Stimulated activated CD4-positive, alpha-beta T cell treated with anti-CD3 and anti-CD28 coated beads, Interleukin-1b, Interleukin-23, amount 100 ng/mL, for 1 hour (primary cell): ENCODE measurements around the gene NRCAM.

Experiments
- DNase-seq, 2 donors: peaks; one replicate each; pipeline ENCODE4 v3.0.0-alpha.2; 2020; ENCODE audit warnings: low read depth in 2 of 2

The NRCAM gene

DNA sequence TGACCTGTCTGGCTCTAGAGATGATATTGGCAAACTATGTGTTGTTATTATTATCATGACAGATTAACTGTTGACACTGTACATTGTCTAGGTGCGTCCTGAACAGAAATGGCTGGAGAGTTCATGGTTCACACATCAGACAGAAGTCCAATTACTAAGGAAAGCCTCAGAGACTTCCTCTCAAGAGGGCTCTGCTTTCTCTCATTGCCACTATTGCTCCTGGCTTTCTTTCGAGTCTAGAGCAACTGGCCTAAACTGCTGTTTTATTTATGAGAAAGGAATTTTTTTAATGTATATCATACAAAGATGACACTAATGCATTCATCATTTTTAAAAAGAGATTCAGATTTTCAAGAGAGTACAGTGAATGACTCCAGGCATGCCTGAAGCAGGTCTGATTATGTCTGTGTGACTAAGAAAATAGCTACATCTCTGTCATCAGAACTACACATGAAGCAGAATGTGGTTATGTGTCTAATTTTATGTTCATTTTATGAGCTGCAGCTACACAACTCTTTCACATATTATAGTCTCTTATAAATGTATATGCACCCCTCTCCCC lies 30.4 kb downstream of the NRCAM start:
- no peak for DNase-seq

GRCh38 chr7:108424013-108424412 lies 32.2 kb downstream of the NRCAM start:
- DNase-seq = no peak

DNA sequence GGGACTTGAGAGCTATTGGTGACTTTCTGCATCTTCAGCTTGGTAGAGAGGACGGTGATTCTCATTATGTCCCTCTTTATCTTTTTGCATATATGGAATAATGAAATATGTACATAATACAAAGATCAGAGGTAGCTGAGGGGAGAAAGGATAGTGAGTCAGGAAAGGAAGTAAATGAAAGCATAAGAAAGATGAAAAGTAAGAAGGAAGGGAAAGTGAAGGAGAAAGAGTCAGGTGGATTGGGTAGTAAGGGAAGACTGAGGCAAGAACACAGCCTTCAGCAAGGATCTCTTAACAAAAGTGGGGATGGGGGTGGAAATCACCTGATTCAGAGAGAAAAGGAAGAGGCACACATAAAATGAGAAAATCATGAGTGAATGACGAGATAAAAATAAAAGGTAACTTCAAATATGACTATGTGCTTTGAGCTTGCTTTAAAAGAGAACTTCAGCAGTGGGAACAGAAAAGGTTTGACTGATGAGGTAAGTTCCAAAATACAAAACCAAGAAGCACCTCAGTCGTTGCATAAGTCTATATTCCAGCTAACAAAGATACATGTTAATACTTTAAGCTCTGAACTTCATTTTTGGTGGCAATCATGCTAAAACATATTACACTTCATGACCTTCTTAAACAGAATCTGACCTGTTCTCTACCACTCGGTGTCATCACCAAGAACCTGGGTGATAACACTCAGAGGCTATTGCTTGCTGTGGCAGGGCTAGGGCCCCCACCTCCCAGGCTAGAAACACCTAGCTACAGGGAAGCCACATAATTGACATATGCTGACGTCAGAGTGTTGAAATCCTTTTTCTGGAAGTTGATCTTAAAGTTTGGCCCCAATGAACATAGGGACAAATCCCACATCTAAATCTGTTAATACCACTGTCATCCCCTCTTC lies 32.9 kb downstream of the NRCAM start:
- no peak for DNase-seq

GRCh38 chr7:108421720-108422331 lies 34.4 kb downstream of the NRCAM start:
- no peak for DNase-seq

DNA sequence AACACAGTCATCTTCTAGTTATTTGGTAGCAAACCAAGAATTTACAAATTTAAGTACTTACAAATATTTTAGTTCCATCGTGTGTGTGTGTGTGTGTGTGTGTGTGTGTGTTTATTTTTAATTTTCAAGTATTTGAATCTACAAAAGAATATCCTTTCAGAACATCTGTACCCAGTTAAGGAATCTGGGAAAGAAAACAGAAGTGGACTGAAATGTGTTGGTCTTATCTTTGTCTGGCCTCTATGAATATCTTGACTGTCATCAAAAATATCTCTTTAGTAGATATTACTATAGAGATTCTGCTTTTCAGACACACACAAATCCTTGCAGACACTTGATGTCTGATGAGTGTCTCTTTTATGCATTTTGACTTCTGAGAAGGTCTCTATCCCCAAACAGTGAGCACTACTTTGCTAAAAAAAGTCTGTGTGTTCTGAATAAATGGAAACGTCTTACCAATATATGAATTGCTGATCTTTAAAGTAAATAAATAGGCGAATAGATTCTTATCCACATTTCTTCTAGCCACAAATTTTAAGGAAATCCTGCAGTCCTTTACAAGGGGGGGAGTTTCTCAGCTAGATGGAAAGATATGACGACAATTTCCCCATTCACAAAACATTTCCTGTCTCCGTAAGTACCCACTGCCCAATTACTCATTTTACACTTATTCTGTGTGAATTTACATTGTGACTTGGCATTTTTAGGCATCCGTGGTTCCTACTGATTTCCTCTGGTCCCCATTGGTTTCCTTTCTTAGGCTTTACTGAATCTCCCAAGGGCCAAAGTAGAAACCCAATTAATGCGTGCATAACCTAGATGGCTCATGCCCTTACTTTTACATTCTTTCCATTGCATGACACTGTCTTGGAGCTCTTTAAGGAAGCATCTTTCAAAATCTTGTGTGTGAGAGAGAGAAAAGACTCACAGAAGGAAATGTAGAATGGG lies 36.0 kb downstream of the NRCAM start:
- DNase-seq = no peak

DNA sequence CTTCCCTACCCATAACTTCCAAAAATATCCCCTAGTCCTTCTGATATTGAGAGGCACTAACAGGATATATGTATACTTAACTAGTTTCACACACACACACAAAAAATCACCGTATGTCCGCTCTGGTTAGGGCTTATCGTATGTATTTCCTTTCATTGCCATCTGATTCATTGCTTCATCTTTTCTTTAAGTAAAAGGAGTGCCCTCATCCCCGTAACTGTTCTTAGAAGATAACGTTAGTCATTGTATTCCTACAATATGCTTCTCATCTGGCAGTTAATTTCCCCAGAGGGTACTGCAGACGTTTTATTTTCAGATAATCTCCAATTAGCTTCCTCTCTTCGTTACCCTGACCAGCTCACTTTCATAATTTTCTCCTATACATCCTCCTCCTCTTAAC lies 37.3 kb downstream of the NRCAM start:
- DNase-seq = no peak

DNA sequence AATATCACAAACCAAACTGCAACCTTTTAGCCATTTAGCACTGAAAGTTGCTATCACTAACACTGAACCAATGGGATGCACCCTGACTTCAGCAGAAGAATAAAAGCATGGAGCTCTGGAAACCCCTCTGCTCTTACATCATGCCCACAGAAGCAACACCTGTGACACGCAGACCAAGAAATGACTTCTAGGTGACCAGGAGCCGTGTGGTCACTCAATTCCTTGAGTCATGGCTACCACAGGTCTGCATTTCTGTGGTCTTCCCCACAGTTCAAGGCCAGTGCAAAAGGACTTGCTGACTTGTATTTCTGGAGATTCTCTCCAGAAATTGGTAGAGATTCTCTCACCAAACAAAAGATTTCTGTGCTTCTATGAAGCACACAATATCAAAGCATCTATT lies 38.3 kb downstream of the NRCAM start:
- no peak for DNase-seq

- DNase-seq = no peak
Observed at GRCh38 chr7:108417144-108417543, 39.1 kb downstream of the NRCAM start.

DNA sequence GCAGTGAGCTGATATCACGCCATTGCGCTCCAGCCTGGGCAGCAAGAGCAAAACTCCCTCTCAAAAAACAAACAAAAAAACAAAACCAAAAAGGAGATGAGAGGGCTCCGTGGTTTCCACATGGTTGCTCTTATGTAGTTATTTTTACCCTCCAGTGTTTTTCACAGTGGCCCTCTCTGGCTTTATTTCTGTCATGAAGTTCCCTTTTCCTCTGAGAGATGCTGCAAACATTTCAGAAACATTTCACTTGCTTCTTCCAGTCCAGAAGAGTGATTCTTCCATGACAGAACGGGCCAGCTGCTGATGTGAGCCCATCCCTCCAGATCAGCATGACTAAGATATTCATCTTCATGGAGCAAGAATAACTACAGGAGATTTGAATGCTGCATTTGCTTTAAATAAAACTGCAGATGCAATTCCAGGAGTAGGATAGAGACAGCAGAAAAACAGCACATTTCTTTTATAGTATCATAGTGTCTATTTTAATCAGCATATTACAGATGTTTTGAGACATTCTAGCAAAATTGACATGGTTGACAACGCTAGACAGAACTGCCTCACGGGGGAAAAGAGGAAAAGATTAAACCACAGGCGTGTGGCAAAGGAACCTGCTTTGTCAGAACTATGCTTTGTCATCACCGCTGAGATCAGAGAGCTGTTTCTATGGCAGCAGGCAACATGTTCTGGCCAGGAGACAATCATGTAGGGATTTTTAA lies 40.3 kb downstream of the NRCAM start:
- no peak for DNase-seq

- no peak for DNase-seq
Observed at GRCh38 chr7:108415084-108415483, 41.2 kb downstream of the NRCAM start.

- DNase-seq = no peak
Observed at GRCh38 chr7:108413782-108414492, 42.3 kb downstream of the NRCAM start.

GRCh38 chr7:108413337-108413736 lies 42.9 kb downstream of the NRCAM start:
- no peak for DNase-seq

DNA sequence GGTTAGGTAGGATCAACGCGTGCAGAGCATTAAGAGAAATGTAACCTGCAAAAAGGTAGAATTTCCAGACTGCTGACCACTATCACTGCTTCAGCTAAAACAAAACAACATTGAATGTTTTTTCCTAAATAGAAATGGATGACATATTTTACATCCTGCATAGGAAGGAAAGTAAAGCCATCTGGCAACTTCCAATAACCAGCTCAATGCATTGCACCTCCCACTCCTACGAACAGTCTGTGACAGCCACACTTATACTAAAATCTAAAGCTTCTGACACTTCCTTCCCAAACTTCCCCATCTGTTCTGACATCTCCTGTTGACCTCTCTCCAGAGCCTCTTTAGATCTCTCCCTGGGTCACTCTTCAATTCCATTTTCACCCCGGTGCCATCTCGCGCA lies 47.1 kb downstream of the NRCAM start:
- DNase-seq = no peak

- DNase-seq = no peak
Observed at GRCh38 chr7:108408296-108408991, 47.8 kb downstream of the NRCAM start.

- no peak for DNase-seq
Observed at GRCh38 chr7:108407676-108408075, 48.6 kb downstream of the NRCAM start.

DNA sequence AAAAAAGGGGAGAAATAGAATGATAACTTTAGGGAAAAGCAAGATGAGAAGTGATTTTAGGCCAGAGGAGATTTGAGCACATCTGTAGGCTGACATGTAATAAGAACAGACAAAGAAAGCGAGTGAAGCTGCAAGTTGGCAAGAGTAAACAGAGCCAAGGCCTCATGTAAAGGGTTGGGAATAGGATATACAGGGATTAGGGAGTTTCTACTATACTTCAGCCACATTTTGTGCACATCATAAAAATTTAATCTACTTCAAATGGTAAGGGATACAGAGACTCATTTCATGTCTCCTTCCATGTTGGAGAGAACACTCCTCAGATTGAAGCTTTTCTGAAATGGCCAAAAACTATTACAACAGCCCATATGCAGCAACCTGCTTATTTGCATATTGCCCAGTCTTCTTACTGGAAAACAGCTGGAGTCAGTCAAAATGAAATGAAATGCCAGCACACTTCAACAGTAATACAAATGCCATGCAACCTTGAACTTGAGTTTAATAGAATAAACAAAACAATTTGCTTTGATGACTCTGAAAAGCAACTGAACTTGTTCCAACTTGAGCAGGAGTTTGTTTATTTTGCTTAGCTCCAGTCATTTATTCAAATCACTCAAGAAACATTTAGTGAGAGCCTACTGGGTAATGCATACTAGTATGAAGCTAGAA lies 49.9 kb downstream of the NRCAM start:
- DNase-seq = no peak

- DNase-seq = no peak
Observed at GRCh38 chr7:108404509-108405420, 51.5 kb downstream of the NRCAM start.

GRCh38 chr7:108403597-108404217 lies 52.5 kb downstream of the NRCAM start:
- no peak for DNase-seq
